GM12878 (cell line): ENCODE measurements around the gene FBXL7. TPM values are rescaled to one million over a fixed set of nuclear protein-coding genes. Genes with fewer than 3 reads are reported as not detected.

Experiments used
- ATAC-seq: fragments of 200-7000 bp; cut with Tn5 transposase; 3 replicates; pipeline ENCODE4 v1.9.1; 2020; ENCODE audit warnings: mild to moderate bottlenecking, moderate library complexity
- BruUV-seq: library from RNA; stranded (reverse); fragments of 400-500 nt; replicated peaks from 2 replicates; lab custom pipeline; 2021; lab: Mats Ljungman, UMichigan
- CTCF ChIA-PET: fragments of 300-600 bp; sonication (Branson Sonifier 250); formaldehyde crosslinking; extraction: SDS; loops from one replicate; lab custom pipeline; 2021; ENCODE audit warnings: inconsistent platforms; lab: Yijun Ruan, JAX
- POLR2A ChIA-PET: fragments of 350-600 bp; formaldehyde crosslinking; extraction: SDS; loops from one replicate; lab custom pipeline; 2021; ENCODE audit warnings: inconsistent platforms; lab: Charles Lee
- RAD21 ChIA-PET: fragments of 300-600 bp; sonication (Branson Sonifier 250); formaldehyde crosslinking; loops from one replicate; lab custom pipeline; 2023; ENCODE audit warnings: antibody characterized with exemption; ENCODE audit not compliant: unreplicated experiment; lab: Charles Lee
- SMC1A ChIA-PET: fragments of 300-600 bp; sonication (Branson Sonifier 250); formaldehyde crosslinking; loops from one replicate; lab custom pipeline; 2023; ENCODE audit not compliant: unreplicated experiment, uncharacterized antibody; lab: Charles Lee
- DNase-seq: peaks from one replicate; pipeline ENCODE4 v3.0.0-alpha.2; 2011; ENCODE audit warnings: low read depth, low spot score
- FAIRE-seq: peaks from 3 replicates; lab custom pipeline; 2011; peaks lifted over from hg19 to GRCh38; lab: Jason Lieb, UNC
- H2AFZ ChIP-seq: 2 replicates; pipeline ENCODE4 v1.6.0; 2011; ENCODE audit warnings: low read depth, low read length, control low read depth; ENCODE audit not compliant: control insufficient read depth
- H3K27ac ChIP-seq: 2 replicates; pipeline ENCODE4 v1.5.1; 2011; ENCODE audit warnings: control low read depth; ENCODE audit not compliant: control insufficient read depth, insufficient read depth
- H3K27me3 ChIP-seq, 2 experiments: replicated peaks in 1 of 2; 2 replicates each; pipeline versions ENCODE4 v1.6.0 to v1.6.1; 2011; ENCODE audit warnings: low read length in 1 of 2; ENCODE audit not compliant: control insufficient read depth in 2 of 2, insufficient read depth in 2 of 2
- H3K36me3 ChIP-seq, 2 experiments: 2 replicates each; pipeline ENCODE4 v1.5.1; 2011; ENCODE audit warnings: low read length in 1 of 2; ENCODE audit not compliant: control insufficient read depth in 2 of 2, insufficient read depth in 2 of 2
- H3K4me1 ChIP-seq: 2 replicates; pipeline ENCODE4 v1.6.1; 2011; ENCODE audit warnings: mild to moderate bottlenecking, low read length, moderate library complexity, mixed read lengths; ENCODE audit not compliant: control insufficient read depth, insufficient read depth
- H3K4me2 ChIP-seq: 2 replicates; pipeline ENCODE4 v1.6.0; 2011; ENCODE audit warnings: control low read depth; ENCODE audit not compliant: control insufficient read depth, insufficient read depth
- H3K4me3 ChIP-seq: fragments of 200-600 bp; sonication (generic); 2 replicates; pipeline ENCODE4 v1.5.1; 2016
- H3K79me2 ChIP-seq: 2 replicates; pipeline ENCODE4 v1.6.0; 2011; ENCODE audit warnings: low read length; ENCODE audit not compliant: control insufficient read depth, insufficient read depth
- H3K9ac ChIP-seq: 2 replicates; pipeline ENCODE4 v1.8.0; 2011; ENCODE audit warnings: low read length, control low read depth, mixed read lengths; ENCODE audit not compliant: control insufficient read depth, insufficient read depth
- H3K9me3 ChIP-seq: replicated peaks from 3 replicates; pipeline ENCODE4 v1.5.1; 2011; ENCODE audit warnings: mild to moderate bottlenecking, low read length; ENCODE audit not compliant: control insufficient read depth, insufficient read depth
- H4K20me1 ChIP-seq: 2 replicates; pipeline ENCODE4 v1.6.0; 2011; ENCODE audit not compliant: control insufficient read depth, insufficient read depth
- CEBPB ChIP-seq, 2 experiments: fragments of 150-350 bp in 1 of 2; IDR thresholded peaks; 2 replicates each; pipeline ENCODE4 v1.6.1; 2012 to 2014; ENCODE audit warnings: low read depth in 2 of 2, low read length in 2 of 2, borderline replicate concordance in 1 of 2, inconsistent platforms in 1 of 2
- CEBPZ ChIP-seq: fragments of 150-350 bp; IDR thresholded peaks from 2 replicates; pipeline ENCODE4 v1.6.1; 2016; ENCODE audit warnings: low read depth, low read length
- CHD4 ChIP-seq: fragments of 200-600 bp; sonication (generic); IDR thresholded peaks from 2 replicates; pipeline ENCODE4 v1.6.1; 2016; ENCODE audit warnings: mild to moderate bottlenecking
- ETV6 ChIP-seq, 2 experiments: fragments of 450-650 bp in 1 of 2; IDR thresholded peaks in 1 of 2; conservative IDR thresholded peaks in 1 of 2; 2 replicates each; pipeline ENCODE4 v1.6.1; 2014; ENCODE audit warnings: antibody characterized with exemption in 1 of 2, borderline replicate concordance in 1 of 2, low read depth in 1 of 2, mild to moderate bottlenecking in 1 of 2, moderate library complexity in 1 of 2
- LARP7 ChIP-seq: fragments of 450-650 bp; IDR thresholded peaks from 2 replicates; pipeline ENCODE4 v1.6.1; 2017; ENCODE audit warnings: mild to moderate bottlenecking
- TCF3 ChIP-seq: IDR thresholded peaks from 2 replicates; pipeline ENCODE4 v1.6.1; 2012; ENCODE audit warnings: low read depth, mild to moderate bottlenecking, low read length, borderline replicate concordance; ENCODE audit not compliant: insufficient read depth
- WGBS: methylation state at CpG from one replicate; pipeline ENCODE4 v1.1.6; 2016; ENCODE audit warnings: low lambda C conversion rate; ENCODE audit not compliant: insufficient replicate concordance, insufficient coverage; ENCODE audit errors: missing lambda C conversion rate; 5-methylcytosine and 5-hydroxymethylcytosine counted together
- in situ Hi-C: fragments of 300-500 bp; cut with MboI; formaldehyde crosslinking; loops from 9 replicates; pipeline ENCODE4 v1.14.3; 2018; ENCODE audit warnings: mixed read lengths
- intact Hi-C: fragments of 100-400 bp; cut with micrococcal nuclease; formaldehyde crosslinking; loops from one replicate; pipeline ENCODE4 v1.14.2; 2022; ENCODE audit not compliant: unreplicated experiment
- polyA plus RNA-seq, 11 experiments: library from polyadenylated mRNA; depleted of rRNA in 4 of 11; unstranded in 6 of 11; stranded (reverse) in 5 of 11; fragments of >200 nt; fragmentation: Nextera tagmentation in 4 of 11; fragmentation: Illumina TruSeq in 1 of 11; extraction: Ambion mirVana in 4 of 11; extraction: Trizol in 1 of 11; gene quantifications; 1 replicate in 1 of 11; 2 replicates in 10 of 11; pipeline versions ENCODE4 v1.2.1 to v1.2.3, GENCODE V29; 2011 to 2016; ENCODE audit warnings: inconsistent platforms in 2 of 11, missing spikeins in 2 of 11, low read depth in 1 of 11
- total RNA-seq, 4 experiments: library from RNA; depleted of rRNA in 3 of 4; stranded (reverse); fragments of >200 nt in 3 of 4; fragmentation: Illumina TruSeq in 1 of 4; extraction: Trizol in 1 of 4; gene quantifications; 2 replicates each; pipeline versions ENCODE4 v1.2.1 to v1.2.3, GENCODE V29; 2013 to 2021
- TF ChIP-seq, protein P1 (sequence below): IDR thresholded peaks from 2 replicates; pipeline ENCODE4 v1.6.1; 2011; ENCODE audit warnings: low read depth, mild to moderate bottlenecking, low read length, moderate library complexity, borderline replicate concordance; ENCODE audit errors: extremely low read depth

The FBXL7 gene
- total and polyA plus RNA-seq, 10 of the 15 experiments (the other 5 are each of a cell fraction or from before 2014, with no cell fraction given), result 0.03 to 0.44 (median 0.16) TPM

GRCh38 chr5:15951126-15951525 is 451.1 kb downstream of the FBXL7 start (continued):
- TF ChIP-seq CEBPZ, result no peak

GRCh38 chr5:15951550-15951949 is 451.6 kb downstream of the FBXL7 start:
- no peaks in the 10 kb centered on the region for H3K27me3 ChIP-seq
- ChIA-PET POLR2A (no interaction called here), RAD21 (no interaction called here), SMC1A (no interaction called here), CTCF (no interaction called here)
- no peaks in the 10 kb centered on the region for H3K9me3 ChIP-seq
- intact Hi-C loops, result no loop called here
- WGBS, result 17% methylated on average over 3 of the region's 3 CpGs
- H2AFZ ChIP-seq, result no peak overlapping the region
- TF ChIP-seq, protein P1, sequence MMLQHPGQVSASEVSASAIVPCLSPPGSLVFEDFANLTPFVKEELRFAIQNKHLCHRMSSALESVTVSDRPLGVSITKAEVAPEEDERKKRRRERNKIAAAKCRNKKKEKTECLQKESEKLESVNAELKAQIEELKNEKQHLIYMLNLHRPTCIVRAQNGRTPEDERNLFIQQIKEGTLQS, result no peak
- TF ChIP-seq CHD4 (no peak), LARP7 (no peak), TCF3 (no peak), ETV6 (conservative IDR thresholded peaks at IDR 0.05 in 1 of 2, IDR thresholded peaks at IDR 0.05 in 1 of 2; ENCODE audit: borderline replicate concordance in 1 of 2, low read depth in 1 of 2) (no peak), CEBPB (IDR thresholded peaks at IDR 0.05; ENCODE audit: borderline replicate concordance in 1 of 2, low read depth in 2 of 2, low read length in 2 of 2) (no peak)
- H3K36me3 ChIP-seq, result no peaks in the 10 kb centered on the region
- H3K4me3 ChIP-seq, result no peak overlapping the region
- ATAC-seq, result no peak
- H4K20me1 ChIP-seq, result no peaks in the 10 kb centered on the region
- no peak overlapping the region for H3K27ac ChIP-seq
- in situ Hi-C loops, result no loop called here
- BruUV-seq, result no TSS peak
- no peak overlapping the region for H3K4me2 ChIP-seq
- no peaks in the 10 kb centered on the region for H3K79me2 ChIP-seq
- no peaks in the 10 kb centered on the region for H3K4me1 ChIP-seq
- no peak for FAIRE-seq
- no peak overlapping the region for H3K9ac ChIP-seq
- DNase-seq, result no peak
